NCI-H2196 treated with DMSO at 0.1 percent for 48 hours (cell line): ENCODE data around the gene LDLRAD4.
"Not testable (repeated sequence)": the region's sequence is repeated elsewhere in the genome, so short reads cannot be mapped to it uniquely, and the experiment has no call there.

Experiments
- DNase-seq: peaks from one replicate; lab custom pipeline; 2025; ENCODE audit not compliant: unreplicated experiment; lab: John Stamatoyannopoulos, UW

The LDLRAD4 gene

DNA sequence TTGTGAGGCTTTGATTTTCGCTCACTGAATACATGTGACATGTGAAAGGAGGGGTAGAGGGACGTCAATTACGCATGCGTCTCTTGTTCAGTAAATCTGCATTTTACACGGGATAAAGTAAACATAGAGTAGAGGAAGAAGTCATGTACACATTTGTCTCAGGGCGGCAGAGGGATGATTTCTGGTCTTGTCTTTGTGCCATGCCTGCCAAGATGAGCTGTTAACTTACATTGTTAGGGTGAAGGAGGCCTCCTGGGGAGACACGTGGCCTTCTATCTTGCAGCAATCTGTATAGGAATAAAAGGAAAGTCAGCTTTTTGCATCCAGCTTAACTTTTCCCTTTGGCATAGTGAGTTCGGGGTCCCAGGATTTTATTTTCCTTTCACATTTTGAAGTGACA lies 106.3 kb downstream of the LDLRAD4 start:
- DNase-seq, result no peak

DNA sequence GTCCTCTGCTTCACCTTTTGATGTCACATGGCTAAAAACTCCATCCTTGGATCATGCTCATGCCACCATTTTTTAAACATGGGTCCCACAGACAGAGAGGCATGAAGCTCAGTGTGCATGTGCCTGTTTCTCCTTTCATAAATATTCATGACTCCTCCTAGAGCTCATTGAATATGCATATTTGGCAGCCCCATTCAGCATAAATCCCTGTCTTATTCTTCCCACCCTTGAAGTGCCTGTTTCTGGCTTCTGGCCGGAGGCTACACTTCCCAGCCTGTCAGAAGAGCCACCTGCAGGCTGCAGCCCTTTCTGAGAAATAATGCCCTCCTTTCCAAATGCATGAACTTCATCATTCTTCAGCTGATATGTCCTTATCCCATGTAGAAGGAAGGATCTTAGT lies 109.7 kb downstream of the LDLRAD4 start:
- no peak for DNase-seq

DNA sequence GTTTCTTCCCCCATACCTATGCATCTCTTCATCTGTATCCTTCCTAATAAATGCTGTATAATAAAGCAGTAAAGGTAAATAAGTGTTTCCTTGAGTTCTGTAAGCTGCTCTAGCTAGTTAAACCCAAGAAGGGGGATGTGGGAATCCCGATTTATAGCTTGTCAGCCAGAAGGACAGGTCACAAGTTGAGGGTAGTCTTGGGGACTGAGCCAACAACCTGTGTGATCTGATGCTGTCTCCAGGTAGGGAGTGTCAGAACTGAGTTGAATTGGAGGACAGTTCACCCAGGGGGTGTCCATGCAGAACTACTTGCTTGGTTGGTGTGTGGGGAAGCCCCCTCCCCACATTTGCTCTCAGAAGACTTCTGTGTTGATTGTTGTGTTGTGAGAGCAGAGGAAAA lies 112.4 kb downstream of the LDLRAD4 start:
- DNase-seq, result no peak

DNA sequence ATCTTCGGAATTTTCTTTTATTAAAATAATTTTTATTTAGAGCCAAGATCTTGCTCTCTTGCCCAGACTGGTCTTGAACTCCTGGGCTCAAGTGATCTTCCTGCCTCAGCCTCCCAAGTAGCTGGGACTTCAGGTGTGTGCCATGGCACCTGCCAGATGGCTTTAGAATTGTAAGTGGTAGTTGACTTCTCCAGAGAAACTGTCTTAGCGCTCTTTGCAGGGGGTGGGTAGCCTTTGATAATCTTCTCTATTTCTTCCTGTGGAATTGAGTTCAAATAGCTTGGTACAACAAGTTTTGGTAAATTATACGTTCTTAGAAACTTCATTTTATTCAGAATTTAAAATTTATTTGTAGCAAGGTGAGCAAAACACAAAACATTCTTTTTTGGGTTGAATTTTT lies 113.3 kb downstream of the LDLRAD4 start:
- no peak for DNase-seq

DNA sequence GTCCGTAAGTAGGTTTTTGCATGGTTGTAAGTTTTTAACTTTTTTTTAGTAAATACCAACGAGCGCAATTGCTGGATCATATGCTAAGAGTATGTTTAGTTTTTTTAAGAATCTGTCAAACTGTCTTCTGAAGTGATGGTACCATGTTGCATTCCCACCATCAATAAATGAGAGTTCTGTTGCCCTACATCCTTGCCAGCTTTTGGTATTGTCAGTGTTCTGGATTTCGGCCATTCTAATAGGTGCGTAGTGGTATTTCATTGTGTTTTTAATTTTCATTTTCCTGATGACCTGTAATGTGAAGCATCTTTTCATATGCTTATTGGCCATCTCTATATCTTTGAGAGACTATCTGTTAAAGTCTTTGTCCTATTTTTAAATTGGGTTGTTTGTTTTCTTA lies 114.3 kb downstream of the LDLRAD4 start:
- DNase-seq, result no peak

DNA sequence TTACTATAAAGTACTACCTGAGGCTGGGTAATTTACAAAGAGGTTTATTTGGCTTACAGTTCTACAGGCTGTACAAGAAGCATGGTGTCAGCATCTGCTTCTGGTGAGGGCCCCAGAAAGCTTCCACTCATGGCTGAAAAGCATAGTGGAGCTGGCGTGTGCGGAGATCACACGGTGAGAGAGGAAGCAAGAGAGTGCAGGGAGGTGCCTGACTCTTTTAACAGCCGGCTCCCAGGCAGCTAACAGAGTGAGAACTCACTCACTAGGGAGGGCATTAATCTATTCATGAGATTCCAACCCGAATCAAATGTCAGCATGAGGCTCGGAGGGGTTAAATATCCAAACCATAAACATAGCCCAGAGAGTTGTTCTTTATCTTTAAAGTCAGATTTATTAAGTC lies 117.3 kb downstream of the LDLRAD4 start:
- DNase-seq, result no peak

DNA sequence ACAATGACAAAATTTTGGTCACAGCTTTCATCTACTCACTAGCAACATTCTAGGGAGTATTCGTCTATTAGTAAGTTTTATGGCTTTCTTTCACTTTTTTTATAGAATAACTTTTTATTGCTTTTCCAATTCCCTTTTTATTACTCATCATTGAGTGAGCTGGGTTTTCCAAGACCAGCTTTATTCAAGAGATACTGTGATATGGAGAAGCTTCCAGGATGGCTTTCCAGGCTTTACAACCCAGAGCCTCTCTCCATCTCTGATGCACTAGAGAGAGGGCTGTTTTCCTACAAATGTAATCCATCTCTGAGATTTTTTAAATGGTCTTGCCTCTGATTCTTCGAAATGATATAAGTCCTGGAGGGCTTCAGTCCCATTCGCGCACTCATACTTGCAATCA lies 118.3 kb downstream of the LDLRAD4 start:
- DNase-seq, result no peak

DNA sequence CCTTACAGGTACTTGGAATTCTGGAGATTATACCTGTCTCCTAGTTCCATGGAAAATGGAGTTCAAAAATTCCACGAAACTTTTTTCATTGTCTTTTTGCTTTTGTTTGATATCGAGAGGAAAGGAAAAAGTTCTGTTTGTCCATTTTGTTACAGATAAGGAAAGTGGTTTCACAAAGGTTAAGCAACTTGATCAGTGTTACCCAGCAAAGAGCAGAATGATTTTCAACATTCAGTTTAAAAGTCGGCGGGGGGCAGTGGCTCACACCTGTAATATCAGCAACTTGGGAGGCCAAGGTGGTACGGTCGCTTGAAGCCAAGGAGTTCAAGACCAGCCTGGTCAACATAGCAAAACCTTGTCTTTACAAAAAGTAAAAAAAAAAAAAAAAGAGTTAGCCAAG lies 118.8 kb downstream of the LDLRAD4 start:
- no peak for DNase-seq

DNA sequence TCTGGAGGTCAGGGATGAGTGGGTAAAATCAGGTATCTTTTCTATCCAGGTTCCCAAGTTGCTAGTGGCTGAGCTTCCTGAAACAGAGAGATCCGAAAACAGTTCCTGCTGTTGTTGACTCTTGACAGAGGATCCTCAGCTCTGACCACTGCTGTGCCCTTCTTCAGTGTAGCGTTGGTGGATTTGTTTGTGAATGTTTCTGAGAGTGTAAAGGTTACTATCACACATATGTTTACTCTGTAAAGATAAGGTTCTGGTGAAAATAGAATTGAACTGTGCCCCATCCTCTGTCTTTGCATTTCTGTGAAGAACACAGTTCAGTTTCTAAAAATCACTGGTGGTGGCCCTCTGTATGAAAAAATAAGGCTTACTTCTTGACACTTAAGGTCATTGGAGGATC lies 119.8 kb downstream of the LDLRAD4 start:
- DNase-seq, result no peak

DNA sequence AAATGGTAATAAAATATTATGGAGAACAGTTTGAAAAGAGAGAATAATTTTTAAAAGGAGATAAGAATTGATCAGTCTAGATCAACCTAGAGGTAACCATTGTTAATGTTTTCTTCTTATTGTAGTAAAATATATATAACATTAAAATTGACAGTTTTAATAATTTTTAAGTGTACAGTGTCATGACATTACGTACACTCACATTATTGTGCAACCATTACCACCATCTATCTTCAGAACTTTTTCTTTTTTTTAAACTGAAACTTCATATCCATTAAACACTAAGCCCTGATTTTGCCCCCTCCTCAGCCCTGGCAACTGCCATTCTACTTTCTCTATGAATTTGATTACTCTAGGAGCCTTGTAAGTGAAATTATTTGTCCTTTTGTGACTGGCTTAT lies 121.1 kb downstream of the LDLRAD4 start:
- no peak for DNase-seq

DNA sequence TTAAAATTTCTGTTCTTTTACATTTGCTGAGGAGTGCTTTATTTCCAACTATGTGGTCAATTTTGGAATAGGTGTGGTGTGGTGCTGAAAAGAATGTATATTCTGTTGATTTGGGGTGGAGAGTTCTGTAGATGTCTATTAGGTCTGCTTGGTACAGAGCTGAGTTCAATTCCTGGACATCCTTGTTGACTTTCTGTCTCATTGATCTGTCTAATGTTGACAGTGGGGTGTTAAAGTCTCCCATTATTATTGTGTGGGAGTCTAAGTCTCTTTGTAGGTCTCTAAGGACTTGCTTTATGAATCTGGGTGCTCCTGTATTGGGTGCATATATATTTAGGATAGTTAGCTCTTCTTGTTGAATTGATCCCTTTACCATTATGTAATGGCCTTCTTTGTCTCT lies 127.9 kb downstream of the LDLRAD4 start:
- DNase-seq, result not testable (repeated sequence)

DNA sequence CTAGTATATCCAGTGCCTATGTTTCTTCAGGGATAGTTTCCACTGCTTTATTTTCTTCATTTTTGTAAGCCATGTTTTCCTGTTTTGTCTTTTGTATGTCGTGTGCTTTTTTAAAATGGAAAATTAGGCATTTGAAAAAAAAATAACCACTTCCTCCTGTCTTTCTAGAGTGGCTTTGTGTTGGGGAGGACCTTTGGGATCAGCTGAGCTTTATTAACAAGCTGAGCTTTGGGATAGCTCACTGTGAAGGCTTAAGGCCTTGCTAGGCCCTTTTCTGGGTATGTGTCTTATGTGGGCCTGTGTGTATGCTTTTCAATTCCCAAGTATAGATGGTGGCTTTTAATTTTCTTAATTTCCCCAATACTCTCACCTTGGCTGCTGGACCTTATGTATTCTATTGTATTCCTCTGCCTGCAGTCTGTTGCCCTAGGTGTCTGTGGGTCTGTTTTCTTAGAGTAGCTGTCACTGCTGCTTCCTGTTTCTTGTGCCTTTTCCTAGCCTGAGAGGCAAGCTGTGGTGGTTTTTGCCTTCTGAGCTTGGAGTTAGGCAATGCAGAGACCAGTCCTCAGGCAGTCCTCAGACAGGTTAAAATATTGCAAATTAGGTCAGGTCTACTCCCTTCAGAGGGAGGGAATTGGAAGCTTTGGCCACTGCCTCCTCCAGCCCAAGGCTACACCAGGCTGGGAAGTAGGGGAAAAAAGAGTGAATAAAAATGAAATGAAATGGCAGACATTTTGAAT lies 134.7 kb downstream of the LDLRAD4 start:
- DNase-seq, result no peak

DNA sequence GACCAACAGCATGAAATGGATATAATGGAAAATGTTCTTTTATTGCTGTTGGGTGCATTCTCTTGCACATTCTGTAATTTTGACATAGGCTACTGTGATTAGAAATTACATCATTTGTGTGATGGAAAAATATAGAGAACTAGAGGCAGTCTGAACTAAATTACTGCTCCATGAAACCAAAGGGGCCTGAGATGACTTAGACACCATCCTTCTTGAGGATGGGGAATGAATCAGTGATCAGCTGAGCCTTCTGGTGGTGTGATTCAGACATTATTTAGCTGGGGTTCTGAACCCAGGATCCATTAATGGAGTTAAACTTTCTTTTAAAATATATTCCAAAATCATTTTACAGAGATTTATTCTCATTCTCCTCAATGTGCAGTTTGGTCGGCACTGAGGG lies 135.8 kb downstream of the LDLRAD4 start:
- no peak for DNase-seq

DNA sequence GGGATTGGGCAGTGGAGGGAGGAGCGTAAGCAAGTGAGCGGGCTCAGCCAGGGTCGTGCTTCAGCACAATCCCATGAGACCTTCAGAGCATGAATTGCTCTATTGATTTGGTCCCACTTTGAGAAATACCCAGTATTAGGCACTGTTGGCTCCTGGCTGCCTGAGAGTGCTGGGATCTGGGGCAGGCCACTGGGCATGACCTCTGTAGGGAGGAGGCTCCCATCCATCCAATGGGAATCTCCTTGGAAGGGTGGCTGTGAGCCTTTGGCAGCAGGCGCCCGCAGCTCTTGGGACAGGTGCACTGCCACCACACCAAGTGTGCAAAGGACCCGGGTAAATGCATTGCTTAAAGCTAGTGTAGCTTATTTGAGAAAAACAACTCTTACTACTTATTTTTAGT lies 137.5 kb downstream of the LDLRAD4 start:
- no peak for DNase-seq

DNA sequence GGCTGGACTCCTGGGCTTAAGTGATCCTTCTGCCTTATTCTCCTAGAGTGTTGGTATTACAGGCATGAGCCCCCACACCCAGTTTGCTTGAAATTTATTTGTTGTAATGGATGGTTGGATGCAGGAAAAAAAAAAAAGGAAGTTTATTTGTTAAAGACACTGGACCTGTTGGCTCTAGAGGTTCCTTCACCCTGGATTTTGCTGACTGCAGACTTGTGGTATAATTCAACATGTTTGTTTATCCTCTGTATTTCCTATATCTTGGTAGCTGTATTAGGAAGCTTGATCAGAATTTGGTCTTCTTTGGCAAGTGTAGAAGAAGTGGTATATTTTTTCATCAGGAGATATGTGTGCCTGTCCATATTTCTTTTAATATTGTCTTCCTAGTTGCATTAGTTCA lies 138.7 kb downstream of the LDLRAD4 start:
- DNase-seq, result no peak

DNA sequence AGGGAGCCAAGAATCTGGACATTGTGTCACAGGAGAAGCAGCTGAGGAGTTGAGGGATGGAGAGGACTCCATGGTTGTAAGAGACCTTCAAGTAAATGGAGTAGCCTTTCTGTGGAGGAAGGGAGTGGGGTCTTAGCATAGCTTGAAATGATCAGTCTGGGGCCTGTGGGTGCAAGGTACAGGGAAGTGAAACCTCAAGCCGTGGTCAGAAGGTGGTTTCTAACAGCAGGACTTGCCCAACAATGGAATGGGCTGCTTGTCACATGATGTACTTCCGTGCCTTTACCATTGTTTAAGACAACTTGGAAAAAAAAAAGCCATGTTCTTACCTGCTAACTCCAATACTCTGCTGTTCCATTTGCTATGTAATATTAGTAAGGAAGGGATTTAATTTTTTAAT lies 140.7 kb downstream of the LDLRAD4 start:
- no peak for DNase-seq

DNA sequence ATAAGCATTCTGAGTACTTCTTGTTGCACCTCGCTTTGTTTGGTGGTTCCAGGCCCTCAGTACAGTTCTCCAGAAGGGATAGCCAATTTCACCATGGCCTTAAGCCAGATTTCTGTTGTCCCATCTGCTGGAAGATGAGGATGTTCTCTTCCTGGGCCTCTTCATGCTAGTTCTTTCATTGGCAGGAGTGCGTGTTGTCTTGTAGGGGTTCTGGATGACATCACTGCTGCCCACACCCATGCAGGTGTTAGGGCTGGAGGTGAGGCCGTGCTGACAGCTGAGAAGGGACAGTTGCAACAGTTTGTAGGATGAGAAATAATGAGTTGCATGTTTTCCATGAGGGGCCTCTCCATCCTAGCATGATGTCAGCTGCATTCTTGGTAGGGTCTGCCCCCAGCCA lies 142.9 kb downstream of the LDLRAD4 start:
- no peak for DNase-seq

DNA sequence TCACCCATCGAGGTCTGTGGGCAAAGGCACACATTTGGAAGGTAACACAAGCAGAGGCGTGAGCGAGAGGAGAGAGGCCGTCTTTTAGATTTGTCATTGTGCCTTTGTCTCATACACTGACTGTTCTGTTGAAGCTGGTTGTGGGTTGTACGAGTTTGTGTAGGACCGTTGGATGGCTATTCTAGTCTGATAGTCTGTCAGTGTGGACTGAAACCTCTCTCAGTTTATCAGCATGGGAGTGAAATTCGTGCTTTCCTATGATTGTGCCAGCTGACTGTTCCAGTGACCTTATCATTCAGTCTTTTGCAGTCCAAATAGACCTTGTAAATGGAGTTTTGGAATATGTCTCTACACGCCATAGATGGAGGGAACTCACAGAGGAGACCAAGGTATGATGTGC lies 143.5 kb downstream of the LDLRAD4 start:
- no peak for DNase-seq

DNA sequence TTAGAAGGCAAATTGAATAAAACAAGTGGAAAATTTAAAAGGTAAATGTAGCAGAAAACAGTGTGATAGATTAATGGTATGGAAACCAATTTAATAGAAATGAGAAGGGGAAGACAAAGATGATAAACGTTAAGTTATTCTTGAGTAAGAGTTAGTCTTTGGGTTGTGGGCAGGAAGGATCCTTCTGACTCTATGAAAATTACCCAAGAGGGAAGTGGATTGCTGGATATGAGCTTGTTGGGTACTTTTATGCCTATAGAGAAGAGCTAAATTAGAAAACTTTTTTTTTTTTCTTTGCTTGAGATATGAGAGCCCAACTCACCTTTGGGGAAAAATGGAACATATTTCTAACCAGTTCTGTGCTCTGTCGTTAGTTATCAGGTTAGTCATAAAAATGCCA lies 144.0 kb downstream of the LDLRAD4 start:
- DNase-seq, result no peak

DNA sequence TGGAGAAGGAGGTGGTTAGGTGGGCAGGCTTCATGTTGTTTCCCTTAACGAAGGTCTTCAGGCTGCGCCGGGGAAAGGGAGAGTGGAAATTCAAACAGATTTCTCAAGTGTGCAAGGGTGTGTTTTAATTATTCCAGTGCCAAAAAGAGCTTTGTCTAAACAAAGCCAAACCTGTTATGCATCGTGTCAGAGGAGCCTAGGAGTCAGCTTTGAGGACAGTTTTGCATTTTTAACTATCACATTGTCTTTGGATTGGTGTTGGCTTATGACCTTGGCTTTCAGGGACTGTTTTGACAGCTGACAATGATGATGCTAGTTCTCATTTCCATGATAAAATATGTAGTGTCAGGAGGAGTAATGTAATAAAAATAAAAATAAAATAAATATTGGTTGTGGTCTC lies 144.8 kb downstream of the LDLRAD4 start:
- no peak for DNase-seq

DNA sequence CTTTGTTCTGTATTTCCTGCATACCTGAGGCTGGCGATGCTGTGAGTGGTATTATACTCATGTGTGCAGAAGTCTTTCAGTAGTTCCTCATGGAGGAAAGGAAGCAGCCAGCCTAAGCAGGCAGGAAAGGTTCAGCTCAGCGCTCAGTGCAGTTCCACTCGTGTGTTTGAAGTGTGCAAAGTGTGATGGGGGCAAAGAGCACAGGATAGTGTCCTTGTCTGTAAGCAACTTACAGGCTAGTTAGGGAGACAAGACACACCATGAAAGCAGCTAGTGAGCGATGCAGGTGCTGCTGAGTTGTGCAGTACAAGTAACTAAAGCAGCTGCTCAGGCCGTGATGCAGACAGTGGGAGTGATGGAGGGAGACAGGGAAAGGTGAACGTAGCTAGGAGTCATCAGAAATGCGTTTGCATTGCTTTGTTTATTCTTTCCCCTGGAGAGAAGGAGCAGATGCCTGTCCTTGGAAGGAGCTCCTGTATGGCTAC lies 146.2 kb downstream of the LDLRAD4 start:
- no peak for DNase-seq

DNA sequence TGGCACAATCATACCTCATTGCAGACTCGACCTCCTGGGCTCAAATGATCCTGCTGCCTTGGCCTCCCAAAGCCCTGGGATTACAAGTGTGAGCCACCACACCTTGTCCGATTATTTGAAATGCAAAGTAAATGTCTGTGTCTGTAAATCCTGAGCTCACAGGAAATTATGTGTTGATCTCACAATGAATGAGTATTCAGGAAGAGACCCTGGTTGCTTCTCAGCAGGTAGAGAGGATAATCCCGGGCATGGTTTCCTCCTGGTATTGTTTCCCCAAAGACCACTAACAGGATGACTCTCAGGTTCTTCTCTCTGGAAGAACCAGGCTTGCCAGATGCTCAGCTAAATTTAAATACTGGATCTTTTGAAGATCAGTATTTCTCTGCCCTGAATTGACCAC lies 147.6 kb downstream of the LDLRAD4 start:
- no peak for DNase-seq

DNA sequence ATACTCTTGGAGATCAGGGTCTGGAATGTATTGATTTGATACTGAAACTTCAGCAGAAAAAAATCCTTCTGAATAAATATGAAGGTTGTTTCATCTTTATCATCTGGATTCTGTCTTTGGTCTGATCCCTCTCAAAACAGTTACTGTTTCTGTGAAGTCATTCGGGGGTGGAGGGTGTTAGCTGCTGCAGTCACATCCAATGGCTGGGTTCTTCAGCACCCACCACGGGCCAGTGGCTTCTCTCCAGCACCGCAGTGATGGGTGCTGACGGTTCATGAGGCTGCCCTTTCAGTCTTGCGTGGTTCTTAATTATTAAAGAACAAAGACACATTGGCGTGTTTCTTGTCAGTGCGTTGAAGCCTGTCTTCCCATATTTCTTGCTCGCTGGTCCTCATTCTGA lies 148.0 kb downstream of the LDLRAD4 start:
- DNase-seq, result no peak
